HG03159 (cell line): ENCODE results near the gene COL5A1.

Source experiments
- ATAC-seq: cut with Tn5 transposase; IDR thresholded peaks from one replicate; pipeline ENCODE4 v1.9.1; 2021; ENCODE audit warnings: mild to moderate bottlenecking, moderate library complexity; ENCODE audit not compliant: unreplicated experiment

COL5A1 gene

DNA sequence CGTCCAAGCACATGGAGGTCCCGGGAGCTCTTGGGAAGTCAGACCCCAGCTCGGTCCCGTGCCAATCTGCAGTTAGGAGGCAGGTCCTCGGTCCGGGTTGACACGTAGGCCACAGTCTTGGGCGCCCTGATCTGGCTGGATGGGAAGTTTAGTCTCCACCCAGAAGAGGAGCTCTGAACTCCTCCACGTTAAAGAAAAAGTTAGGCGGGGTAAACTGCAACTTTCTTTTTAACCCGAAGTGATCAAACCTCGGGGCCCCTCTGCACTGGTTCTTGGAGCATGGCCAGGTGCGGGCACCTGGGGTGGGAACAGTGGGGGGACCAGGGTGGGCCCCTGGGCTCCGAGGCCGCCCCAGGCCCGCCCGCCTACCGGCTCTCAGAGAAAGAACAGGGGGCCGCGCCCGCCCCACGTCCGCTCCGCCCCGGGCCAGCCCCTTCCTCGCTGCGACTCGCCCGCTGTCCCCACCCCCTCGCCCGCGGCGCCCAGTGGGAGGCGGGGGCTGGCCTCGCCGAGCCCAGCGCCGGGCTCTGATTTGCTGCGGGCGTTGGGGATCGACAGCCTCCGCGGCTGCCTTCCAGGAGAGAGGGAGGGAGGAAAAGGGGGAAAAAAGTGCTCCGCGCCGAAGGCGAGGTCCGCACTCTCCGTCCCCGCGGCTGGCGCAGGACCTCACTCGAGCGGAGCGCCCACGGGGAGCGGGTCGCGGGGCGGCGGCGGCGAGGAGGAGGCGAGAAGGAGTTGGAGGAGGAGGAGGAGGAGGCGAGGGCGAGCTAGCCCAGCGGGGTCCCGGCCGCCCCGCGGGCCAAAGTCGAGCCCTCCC, at the start of gene COL5A1:
COL5A1 (plus strand) TSS at position 631 of the 817 bp plus-strand sequence. CDS start 385 bp downstream, outside the sequence.
- no peak for ATAC-seq

DNA sequence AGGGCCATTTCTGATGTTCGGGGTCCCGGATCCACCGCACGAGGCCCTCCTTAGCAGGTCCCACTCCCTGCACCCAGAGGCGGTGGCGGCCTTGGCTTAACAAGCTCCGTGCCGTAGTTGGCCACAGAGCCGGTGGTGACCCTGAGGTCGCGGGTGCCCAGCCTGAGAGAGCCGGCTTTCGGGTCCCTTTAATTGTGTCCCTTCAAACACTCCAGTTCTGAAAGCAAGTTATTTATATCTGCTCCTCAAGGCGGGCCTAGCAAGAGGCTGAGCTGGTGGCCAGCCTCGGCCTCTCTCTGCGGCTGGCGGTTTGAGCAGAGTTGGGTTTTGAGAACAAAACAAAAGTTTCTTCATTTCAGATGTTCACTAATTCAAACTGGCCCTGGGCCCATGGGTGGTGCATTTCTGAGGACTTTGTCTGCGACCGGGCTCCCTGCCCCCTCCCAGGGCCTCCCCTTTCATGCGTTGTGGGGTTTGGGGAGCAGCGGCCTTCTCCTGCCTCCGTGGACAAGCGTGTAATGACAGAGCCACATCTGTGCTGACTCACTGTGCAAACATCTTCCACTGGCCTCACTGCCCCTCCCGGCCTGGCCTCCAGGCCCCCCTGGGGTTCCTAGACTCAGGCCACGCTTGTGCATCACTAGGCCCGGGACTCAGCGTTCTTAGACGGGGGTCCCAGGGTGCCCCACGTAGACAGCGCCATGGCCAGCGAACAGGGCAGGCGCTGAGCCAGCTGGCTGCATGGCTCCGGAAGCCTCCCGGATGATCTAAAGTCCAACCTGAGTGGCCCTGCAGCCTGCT, 49.4 kb upstream of the COL5A1 start:
- ATAC-seq, result no peak

DNA sequence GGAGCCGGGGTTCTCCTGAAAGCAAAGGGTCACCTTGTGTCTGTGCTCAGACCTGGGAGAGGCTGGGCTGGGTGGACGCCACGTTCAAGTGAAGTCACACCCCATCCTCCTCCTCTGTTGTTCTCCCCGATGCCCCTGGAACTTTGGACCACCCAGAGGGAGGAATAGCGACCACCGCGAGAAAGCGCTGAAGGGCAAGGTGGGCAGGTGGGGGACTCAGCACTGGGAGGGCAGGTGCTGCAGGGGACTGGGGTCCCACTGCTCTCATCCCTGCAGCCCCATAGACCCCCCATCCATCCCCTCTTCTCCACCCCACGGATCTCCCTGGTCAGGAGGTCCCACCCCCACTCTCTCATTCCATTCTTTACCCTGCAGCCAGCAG, 48.8 kb upstream of the COL5A1 start:
- ATAC-seq, result no peak

DNA sequence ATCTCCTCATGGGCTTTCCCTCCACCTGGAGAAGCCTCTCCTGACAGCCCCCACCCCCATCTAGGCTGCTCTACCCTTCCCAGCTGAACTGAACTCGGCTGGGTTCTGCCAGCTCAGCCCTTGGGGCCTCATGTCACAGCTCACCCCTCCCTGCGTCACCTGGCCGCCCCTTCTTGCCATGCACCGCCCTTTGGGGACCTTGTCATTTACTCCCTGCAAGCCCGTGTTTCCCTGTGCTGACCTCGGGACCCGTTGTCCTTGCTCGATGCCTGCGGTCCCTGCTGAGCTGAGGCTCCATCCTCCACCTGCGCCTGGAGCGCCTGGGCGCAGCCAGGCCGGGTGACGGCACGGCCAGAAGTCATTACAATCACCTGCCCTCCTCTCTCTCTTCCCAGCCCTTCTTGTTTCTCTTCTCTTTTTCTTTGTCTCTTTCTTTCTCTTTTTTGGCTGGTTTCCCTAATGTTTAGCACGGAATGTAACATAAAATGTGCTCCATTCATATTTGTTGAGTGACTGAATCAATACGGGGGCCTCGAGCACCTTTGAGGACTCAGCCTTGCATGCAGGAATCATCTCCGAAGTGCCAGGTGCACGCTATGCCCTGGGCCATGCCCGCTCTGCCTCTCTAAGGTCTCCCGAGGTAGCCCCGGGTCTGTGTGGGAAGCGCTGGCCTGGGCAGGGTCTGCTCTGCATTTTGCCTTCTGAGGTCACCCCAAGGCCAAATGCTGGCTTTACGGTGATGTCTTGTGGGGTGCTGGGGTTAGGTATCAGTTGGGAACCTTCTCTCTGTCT, 48.1 kb upstream of the COL5A1 start:
- no peak for ATAC-seq

DNA sequence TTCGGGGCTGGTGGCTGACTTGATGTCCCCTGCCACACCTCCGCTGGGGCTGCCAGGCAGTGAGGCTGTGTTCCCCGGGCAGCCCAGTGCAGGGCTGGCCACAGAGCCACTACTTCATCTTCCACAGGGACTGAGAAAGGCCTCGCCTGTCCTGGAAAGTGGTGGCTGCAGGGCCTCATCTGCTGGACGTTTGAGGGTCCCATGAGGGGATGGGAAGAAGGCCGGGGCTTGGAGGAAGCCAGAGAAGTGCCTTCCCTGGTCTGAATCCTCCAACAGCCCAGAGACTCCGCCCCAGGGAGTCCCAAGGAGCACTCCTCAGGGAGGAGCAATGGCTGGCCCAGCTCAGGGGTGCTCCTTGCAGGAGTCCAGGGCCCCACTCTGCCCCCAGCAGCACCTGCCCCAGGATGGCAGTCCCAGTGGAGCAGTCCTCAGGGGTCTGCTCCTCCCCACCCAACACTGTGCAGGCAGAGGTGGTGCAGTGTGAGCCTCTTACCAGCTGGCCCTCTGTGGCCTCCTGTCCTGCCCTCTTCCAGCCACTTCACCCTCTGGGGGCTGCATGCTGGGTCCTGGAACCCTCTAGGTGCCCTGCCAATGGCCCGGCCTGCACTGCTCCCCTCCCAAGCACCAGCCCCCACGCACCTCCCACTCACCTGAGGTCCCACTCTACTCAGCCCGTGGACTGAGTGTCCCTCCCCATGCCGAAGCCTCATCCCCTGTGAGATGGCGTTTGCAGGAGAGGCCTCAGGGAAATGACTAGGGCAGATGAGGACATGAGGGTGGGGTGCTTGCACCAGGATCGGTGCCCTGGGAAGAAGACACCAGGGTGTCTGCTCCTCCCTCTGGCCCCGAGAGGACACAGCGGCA, 47.3 kb upstream of the COL5A1 start:
- no peak for ATAC-seq

DNA sequence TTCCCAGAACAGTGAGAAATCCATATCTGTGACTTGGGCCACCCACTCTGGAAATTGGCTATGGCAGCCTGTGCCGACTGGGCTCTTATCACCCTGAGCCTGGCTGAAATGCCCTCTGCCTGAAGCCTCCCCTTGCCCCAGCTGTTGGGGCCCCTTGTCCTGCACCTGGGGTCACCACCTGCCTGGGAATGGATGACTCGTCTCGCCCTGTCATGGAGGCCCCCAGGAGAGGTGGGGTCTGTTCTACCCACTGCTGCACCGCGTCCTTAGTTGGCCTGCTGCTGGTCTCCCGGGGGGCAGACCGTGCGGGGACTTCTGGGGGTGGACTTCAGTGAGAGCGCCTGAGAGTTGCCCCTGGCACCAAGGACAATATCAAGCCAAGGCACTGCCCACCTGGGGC, 46.6 kb upstream of the COL5A1 start:
- no peak for ATAC-seq

DNA sequence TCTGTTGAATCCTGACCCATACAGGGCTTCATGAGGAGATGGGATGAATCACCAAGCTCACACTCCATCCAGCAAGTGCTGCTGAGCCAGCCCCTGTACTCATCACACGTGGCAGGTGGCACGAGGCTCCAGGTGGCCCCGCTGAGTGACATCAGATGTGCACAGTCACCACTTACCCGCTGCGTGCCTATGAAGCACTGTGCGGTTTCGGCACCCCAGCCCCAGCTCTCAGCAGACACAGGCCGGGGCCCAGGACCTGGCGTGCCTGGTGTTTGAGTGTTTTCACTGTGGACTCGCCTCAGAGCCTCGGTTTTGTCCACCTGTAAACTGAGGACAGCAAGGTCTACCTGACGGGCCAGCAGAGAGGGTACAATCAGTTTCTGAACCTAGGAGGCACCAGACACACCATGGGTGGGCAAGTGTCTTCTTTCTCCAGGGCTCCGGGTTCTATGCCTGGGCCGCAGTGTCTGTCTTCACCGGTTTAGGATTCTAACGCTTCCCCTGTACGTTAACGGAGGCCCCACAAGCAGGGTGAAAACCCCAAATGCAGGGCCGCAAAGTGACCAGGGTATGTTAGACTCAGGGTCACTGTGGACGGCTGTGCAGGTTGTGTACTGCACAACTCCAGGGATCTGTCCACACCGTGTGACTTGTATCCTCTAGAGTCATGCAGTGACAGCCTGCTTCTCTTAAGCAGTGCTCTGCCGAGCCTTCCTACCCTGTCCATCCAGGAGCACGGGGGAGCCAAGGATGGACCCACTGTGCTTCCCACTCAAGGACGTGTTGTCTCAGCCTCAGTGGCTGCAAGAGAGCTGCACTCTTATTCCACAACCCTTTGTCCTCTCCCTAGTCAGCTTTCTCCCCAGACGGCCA, 44.3 kb upstream of the COL5A1 start:
- no peak for ATAC-seq

DNA sequence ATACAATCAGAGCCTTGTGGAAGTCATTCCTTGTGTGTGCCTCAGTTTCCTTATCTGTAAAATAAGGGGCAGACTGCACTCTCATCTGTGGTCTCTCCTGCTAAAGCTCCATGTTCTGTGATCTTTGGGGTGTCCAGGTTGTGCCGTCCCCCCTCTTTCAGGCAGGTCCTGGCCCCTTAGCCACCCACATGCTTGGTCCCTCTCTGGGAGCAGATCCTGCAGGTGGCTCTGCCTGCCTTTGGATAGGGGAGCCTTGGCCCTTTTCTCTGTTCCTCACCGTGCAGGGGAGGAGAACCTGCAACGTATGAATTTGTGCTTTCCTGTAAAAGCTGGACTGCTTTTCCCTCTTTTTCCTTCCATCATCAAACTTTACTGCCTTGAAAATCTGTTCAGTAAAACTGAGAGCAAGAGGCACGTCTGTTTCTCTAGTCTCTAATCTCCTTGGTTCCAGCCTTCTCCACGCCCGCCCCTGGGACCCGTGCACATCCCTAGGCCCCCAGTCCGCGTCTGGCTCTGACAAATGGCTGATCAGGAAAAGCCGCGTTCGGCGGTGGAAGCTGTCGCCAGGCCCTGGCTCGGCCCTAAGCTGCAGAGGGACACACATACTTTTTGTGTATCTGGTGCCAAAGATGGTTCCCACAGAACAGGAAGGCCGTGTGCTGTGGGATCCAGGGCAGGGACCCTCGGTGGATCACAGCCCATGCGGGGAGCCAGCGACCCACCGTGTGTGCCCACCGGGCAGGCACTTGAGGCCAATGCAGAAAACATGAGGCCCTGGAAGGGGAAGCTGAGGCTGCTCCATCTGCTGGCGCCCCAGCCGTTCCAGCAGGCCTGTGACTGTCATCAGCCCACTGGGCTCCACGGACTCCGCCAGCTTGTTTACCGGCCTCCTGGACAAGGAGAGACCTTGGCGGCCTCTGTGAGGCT, 43.4 kb upstream of the COL5A1 start:
- ATAC-seq, result no peak

DNA sequence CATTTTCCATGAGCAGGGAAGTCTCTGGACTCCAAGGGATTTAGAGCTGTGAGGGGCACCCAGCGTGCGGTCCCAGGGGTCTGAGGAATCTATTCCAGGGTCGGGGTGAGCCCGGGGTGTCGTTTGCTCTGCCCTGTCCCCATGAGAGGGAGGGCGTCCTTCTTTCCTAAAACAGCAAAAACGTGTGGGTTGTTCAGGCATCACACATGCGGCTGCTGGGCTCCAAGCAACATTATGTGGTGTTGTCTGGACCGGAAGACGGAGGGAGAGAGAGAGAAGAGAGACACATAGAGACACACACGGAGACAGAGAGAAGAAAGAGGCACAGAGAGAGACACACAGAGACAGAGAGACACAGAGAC, 42.7 kb upstream of the COL5A1 start:
- no peak for ATAC-seq

DNA sequence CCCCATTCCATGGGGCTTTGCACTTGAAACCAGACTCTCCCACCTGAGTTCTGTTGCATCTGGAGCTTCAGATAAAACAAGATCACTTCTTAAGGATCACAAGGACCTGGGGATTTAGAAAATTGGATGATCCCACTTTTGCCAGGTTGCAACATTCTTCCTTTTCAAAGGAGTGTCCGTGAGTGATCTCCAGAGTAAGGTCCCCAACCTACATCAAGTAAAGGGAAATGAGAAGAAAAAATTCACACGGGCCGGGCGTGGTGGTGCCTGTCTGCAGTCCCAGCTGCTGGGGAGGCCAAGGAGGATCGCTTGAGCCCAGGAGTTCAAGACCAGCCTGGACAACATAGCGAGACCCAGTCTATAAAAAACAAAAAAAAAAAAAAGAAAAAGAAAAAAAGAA, 41.2 kb upstream of the COL5A1 start:
- no peak for ATAC-seq

DNA sequence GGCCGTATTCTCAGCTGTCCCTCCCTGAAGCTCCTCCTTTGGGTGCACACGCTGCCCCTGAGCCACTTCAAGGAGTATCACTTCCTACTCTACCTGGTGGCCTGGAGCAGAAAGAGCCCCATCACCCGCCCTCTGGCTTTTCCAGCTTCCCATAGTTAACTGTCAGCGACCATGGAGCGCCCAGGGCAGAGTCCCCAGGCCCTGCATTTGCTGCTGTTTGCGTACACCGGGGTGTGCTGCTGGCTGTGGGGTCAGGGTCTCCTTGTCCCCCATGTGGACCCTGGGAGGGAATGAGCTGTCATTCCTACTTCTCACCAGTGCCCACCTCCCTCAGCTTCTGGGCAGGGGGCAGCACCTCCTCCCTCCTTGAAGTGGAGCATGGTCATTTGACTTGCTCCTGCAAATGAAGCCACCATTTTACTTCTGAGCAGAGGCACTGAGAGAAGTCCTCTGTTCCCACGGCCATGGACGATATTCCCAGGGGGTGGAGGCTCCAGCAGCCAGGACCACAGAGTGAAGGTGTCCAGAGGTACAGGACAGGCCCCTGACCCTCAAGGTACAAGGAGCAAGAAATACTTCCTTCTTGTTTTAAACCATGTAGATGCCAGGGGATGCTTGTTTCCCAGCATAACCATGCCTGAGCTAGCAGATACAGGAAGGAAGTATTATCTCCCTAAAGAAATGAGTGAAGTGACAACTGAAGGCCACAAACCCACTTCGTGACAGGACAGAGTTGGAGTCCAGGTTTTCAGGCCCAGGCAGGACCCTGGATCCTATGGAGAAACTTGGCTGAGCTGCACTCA, 40.6 kb upstream of the COL5A1 start:
- ATAC-seq, result no peak

DNA sequence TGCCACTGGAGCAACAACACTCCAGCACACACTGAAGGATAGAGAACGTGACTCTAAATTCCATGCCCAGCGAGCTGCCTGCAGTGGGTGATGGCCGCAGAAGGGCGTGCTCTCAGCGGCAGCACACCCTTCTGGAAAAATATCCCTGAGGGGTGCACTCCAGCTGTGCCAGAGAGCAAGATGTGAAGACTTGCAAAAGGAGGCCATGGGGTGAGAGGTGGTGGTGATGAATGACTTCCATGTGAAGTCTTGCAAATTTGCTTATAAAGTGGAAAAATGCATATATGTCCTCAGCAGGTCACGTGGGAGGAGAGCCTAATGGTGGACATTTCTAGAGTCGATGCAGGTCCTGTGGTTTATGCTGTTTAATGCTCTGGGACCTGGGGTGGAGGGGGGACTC, 39.8 kb upstream of the COL5A1 start:
- no peak for ATAC-seq

DNA sequence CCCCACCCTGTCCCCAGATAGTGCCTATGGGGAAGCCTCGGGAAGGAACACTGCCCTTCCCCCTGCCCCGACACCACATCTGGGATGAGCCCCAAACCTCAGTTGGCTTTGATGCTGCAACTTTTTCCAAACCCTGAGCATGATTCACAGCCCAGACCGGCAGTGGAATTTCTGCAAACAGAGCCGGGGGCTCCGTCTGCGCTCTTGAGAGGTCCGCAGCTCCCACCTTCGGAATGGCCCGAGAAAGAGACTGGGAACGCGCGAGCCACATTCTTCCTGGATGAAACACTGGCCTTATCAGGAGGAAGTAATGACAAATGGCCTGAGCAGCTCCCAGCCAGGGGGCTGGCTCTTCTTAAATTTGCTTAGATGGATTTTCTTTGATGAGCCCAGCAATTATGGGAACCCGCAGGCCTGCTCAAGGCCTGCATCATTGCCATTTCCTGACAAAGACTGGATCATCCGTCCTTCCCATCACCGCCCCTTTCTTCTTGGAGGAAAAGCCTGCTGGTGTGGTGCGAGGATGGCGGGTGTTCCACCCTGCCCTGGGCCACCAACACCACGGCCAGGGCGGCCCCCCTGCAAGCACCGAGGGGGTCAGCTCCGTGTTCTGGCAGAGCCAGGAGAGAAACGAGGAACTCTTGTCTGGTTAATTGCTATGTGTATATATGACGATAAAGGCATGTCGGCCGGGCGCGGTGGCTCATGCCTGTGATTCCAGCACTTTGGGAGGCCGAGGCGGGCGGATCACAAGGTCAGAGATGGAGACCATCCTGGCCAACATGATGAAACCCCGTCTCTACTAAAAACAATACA, 38.8 kb upstream of the COL5A1 start:
- no peak for ATAC-seq

DNA sequence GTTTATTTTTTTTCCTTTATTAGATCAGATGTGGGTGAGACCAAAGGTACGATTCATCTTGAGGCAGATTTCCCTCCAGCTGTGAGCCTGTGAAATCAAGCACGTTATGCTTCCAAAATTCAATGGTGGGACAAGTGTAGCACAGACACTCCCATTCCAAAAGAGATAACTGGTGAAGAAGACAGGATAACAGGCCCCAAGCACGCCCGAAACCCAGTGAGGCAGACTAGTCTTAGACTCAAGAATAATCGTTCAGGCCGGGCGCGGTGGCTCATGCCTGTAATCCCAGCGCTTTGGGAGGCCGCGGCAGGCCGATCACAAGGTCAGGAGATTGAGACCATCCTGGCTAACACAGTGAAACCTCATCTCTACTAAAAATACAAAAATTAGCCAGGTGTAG, 36.8 kb upstream of the COL5A1 start:
- ATAC-seq, result no peak

DNA sequence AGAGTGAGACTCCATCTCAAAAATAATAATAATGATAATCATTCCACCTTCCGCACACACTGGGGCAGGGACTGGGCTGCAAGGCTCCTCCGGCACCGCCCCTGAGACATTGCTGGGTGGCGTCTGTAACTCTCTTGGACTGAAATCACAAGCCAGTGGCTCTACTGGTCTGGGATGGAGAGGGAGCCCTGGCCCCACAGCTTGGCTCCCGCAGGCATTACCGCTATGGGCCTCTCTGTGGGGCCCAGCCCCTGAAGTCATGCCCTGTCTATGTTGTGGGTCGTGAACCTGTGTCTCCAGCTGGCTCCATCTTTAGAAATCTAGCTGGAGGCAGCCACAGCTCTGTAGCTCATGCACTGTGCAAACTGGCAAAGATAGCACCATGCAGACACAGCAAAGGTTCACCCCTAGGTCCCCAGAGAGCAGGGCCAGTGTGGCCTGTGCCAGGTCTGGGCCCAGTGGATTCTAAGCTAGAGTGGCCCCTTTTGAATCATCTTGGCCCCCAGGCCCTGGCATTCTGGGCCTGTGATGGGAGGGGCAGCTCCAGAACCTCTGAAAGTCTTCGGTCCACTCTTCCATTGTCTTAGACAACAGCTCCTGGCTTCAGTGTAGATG, 36.1 kb upstream of the COL5A1 start:
- no peak for ATAC-seq

DNA sequence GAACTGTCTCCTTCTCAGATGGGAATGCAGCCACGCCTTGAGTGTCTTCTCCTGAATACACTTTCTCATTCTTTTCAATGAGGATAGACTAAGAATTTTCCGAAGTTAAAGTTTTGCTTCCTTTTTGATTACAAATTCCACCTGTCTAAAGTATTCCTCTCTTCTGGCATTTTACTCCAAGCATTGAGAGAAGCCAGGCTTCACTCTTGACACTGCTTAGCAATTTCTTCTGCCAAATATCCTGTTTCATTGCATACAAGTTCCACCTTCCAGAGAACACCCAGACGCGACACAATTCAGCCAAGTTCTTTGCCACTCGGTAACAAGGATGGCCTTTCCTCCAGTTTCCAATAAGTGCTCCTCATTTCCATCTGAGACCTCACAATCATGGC, 35.6 kb upstream of the COL5A1 start:
- ATAC-seq, result no peak
